Measurements from ENCODE around the gene AGT. TPM values are rescaled to one million over a fixed set of nuclear protein-coding genes. Genes with fewer than 3 reads are reported as not detected.

Gene AGT
- total RNA-seq, 1 donor from 2014 or later = not detected

Other genes starting within 250 kb of the AGT start
- gene COG2, start 71.6 kb downstream of the AGT start, total RNA-seq = 17.5 and 18.3 TPM in 2 replicates
- not detected in 2 replicates for gene CAPN9, start 33.3 kb upstream of the AGT start, total RNA-seq
- 13.8 and 15.2 TPM in 2 replicates for gene C1orf198, start 154.4 kb upstream of the AGT start, total RNA-seq

All from pulmonary artery endothelial cell (primary cell).